ENCODE measurements around the gene MAL. TPM values are rescaled to one million over a fixed set of nuclear protein-coding genes. Genes with fewer than 3 reads are reported as not detected.
A peak's percentile ranks its signal among the peaks of the same experiment; 100 is the strongest.

Gene MAL
- total RNA-seq, 1 donor from 2014 or later, result not detected

- Mint-ChIP-seq H3K27ac (no peak overlapping the region), H3K4me3 (no peak overlapping the region), H3K4me1 (peaks cover 52% of the 10 kb centered on the region), H3K27me3 (ENCODE audit: insufficient read depth, low read depth) (peaks cover 18% of the 10 kb centered on the region), H3K36me3 (no peaks in the 10 kb centered on the region), H3K9me3 (no peaks in the 10 kb centered on the region)
- H4K20me1 ChIP-seq (ENCODE audit: low read depth), result no peaks in the 10 kb centered on the region
- no peaks in the 10 kb centered on the region for H3K79me2 ChIP-seq (ENCODE audit: low read depth)
- H3K27me3 ChIP-seq, result no peaks in the 10 kb centered on the region
- H3K4me3 ChIP-seq, result no peak overlapping the region
- H3K36me3 ChIP-seq, result no peaks in the 10 kb centered on the region
- H3K4me1 ChIP-seq, result no peaks in the 10 kb centered on the region
- no peaks in the 10 kb centered on the region for H3F3A ChIP-seq (ENCODE audit: low read depth)
- DNase-seq (ENCODE audit: low spot score), result no peak
- H3K27ac ChIP-seq, result no peak overlapping the region
- no peak overlapping the region for H3K4me2 ChIP-seq
- no peaks in the 10 kb centered on the region for H3K9me3 ChIP-seq (ENCODE audit: low read depth)
- no peak overlapping the region for H3K9ac ChIP-seq
- H2AFZ ChIP-seq (replicated peaks), result no peak overlapping the region
- TF ChIP-seq CTCF (IDR thresholded peaks at IDR 0.05) (no peak), EZH2 (IDR thresholded peaks at IDR 0.05) (no peak), EZH2phosphoT487 (IDR thresholded peaks at IDR 0.05) (no peak)
These were observed 23.8 kb upstream of the MAL start for GRCh38 chr2:95001701-95002100.

- H3K27me3 Mint-ChIP-seq (ENCODE audit: insufficient read depth, low read depth), result peaks cover 21% of the 10 kb centered on the region
- no peak for TF ChIP-seq CTCF (IDR thresholded peaks at IDR 0.05)
- no peak for TF ChIP-seq EZH2phosphoT487 (IDR thresholded peaks at IDR 0.05)
- no peak for TF ChIP-seq EZH2 (IDR thresholded peaks at IDR 0.05)
These were observed 23.0 kb upstream of the MAL start for GRCh38 chr2:95002498-95002897.

GRCh38 chr2:95004287-95004686 is 21.2 kb upstream of the MAL start:
- Histone ChIP-seq H3K4me2 (no peak overlapping the region), H3K36me3 (no peaks in the 10 kb centered on the region), H3K79me2 (ENCODE audit: low read depth) (no peaks in the 10 kb centered on the region), H3K27me3 (no peaks in the 10 kb centered on the region), H4K20me1 (ENCODE audit: low read depth) (no peaks in the 10 kb centered on the region), H3K4me3 (no peak overlapping the region), H3F3A (ENCODE audit: low read depth) (no peaks in the 10 kb centered on the region), H3K27ac (no peak overlapping the region), H3K9me3 (ENCODE audit: low read depth) (no peaks in the 10 kb centered on the region), H2AFZ (replicated peaks) (no peak overlapping the region), H3K9ac (no peak overlapping the region), H3K4me1 (no peaks in the 10 kb centered on the region)
- DNase-seq (ENCODE audit: low spot score), result no peak
- H3K4me3 Mint-ChIP-seq, result peak overlapping the region; percentile 57
- no peaks in the 10 kb centered on the region for H3K36me3 Mint-ChIP-seq
- H3K27ac Mint-ChIP-seq, result peak overlapping the region; percentile 95
- H3K9me3 Mint-ChIP-seq, result no peaks in the 10 kb centered on the region
- H3K27me3 Mint-ChIP-seq (ENCODE audit: insufficient read depth, low read depth), result peaks cover 23% of the 10 kb centered on the region
- TF ChIP-seq CTCF (IDR thresholded peaks at IDR 0.05) (no peak), EZH2 (IDR thresholded peaks at IDR 0.05) (no peak), EZH2phosphoT487 (IDR thresholded peaks at IDR 0.05) (no peak)
- H3K4me1 Mint-ChIP-seq, result peaks cover 61% of the 10 kb centered on the region

More at GRCh38 chr2:95002498-95002897, 23.0 kb upstream of the MAL start:
- H3K79me2 ChIP-seq (ENCODE audit: low read depth), result no peaks in the 10 kb centered on the region
- no peaks in the 10 kb centered on the region for H3K9me3 Mint-ChIP-seq
- no peak overlapping the region for H3K27ac ChIP-seq
- no peak overlapping the region for H3K4me3 Mint-ChIP-seq
- H3K4me1 Mint-ChIP-seq, result peaks cover 50% of the 10 kb centered on the region
- no peak overlapping the region for H3K4me2 ChIP-seq
- H3K9me3 ChIP-seq (ENCODE audit: low read depth), result no peaks in the 10 kb centered on the region
- no peak for DNase-seq (ENCODE audit: low spot score)
- no peaks in the 10 kb centered on the region for H3K36me3 ChIP-seq
- no peak overlapping the region for H3K27ac Mint-ChIP-seq
- no peaks in the 10 kb centered on the region for H3F3A ChIP-seq (ENCODE audit: low read depth)
- H3K27me3 ChIP-seq, result no peaks in the 10 kb centered on the region
- no peaks in the 10 kb centered on the region for H3K36me3 Mint-ChIP-seq
- no peak overlapping the region for H3K4me3 ChIP-seq
- no peaks in the 10 kb centered on the region for H3K4me1 ChIP-seq
- H2AFZ ChIP-seq (replicated peaks), result no peak overlapping the region
- H4K20me1 ChIP-seq (ENCODE audit: low read depth), result no peaks in the 10 kb centered on the region
- no peak overlapping the region for H3K9ac ChIP-seq
